GM12865 (cell line): ENCODE results near the gene TMEM203.

ENCODE experiments used
- DNase-seq: peaks from one replicate; pipeline ENCODE4 v3.0.0; 2010; ENCODE audit warnings: low read depth
- H3K4me3 ChIP-seq: 2 replicates; pipeline ENCODE4 v1.5.1; 2011; ENCODE audit warnings: mild to moderate bottlenecking, low read depth, low read length, control low read depth
- CTCF ChIP-seq: IDR thresholded peaks from 2 replicates; pipeline ENCODE4 v1.5.1; 2011; ENCODE audit warnings: low read length, control low read depth, low read depth, inconsistent platforms; ENCODE audit not compliant: insufficient read depth; ENCODE audit errors: missing control alignments

TMEM203 gene

GRCh38 chr9:137205126-137206069 lies at the start of gene TMEM203, which contains the start of gene NDOR1:
Gene TMEM203, minus strand, starts transcription at chr9:137205648. Its CDS starts 234 bp downstream, at chr9:137205414.
Gene NDOR1, plus strand, starts transcription at chr9:137205700. Its CDS starts 78 bp downstream, at chr9:137205778.
- TF ChIP-seq CTCF, result no peak
- H3K4me3 ChIP-seq, result peak within 1 kb of the TSS; percentile 86
- DNase-seq, result peak; percentile 89

- DNase-seq, result peak; percentile 94
- peak within 1 kb of the TSS; percentile 88 for H3K4me3 ChIP-seq
- no peak for TF ChIP-seq CTCF
Measured at GRCh38 chr9:137254624-137255447, 49.4 kb upstream of the TMEM203 start, which contains the start of gene NELFB. Gene NELFB, plus strand, starts transcription at chr9:137255327.

- no peak for DNase-seq
- no peak for TF ChIP-seq CTCF
- peak overlapping the region; percentile 59 for H3K4me3 ChIP-seq
Measured at GRCh38 chr9:137253717-137254623, 48.5 kb upstream of the TMEM203 start.

GRCh38 chr9:137252555-137253506 lies 47.4 kb upstream of the TMEM203 start:
- TF ChIP-seq CTCF, result no peak
- no peak for DNase-seq
- H3K4me3 ChIP-seq, result no peak overlapping the region

- no peak overlapping the region for H3K4me3 ChIP-seq
- DNase-seq, result no peak
- TF ChIP-seq CTCF, result no peak
Measured at GRCh38 chr9:137251490-137252268, 46.2 kb upstream of the TMEM203 start.
